GM12873 (cell line): ENCODE results near the gene DUSP1.

Experiments used
- TF ChIP-seq, protein P1 (sequence below): IDR thresholded peaks from 2 replicates; pipeline ENCODE4 v1.5.1; 2012; ENCODE audit warnings: low read depth, mild to moderate bottlenecking, moderate library complexity, low read length, control low read depth; ENCODE audit not compliant: insufficient read depth; ENCODE audit errors: missing control alignments

DUSP1 gene

DNA sequence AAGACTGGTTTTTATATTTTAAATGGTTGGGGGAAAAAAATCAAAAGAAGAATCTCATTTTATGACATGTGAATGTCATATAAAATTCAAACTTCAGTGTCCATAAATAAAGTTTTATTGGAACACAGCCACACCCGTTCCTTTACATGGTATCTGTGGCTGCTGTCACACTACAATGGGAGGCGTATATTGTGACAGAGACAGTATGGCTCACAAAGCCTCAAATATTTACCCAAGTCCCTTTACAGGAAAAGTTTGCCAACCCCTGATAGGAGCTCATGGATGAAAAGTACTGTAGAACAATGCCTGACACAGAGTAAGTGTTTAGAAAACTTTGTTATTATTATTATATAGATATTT, 5.2 kb upstream of the DUSP1 start:
- TF ChIP-seq, protein P1, sequence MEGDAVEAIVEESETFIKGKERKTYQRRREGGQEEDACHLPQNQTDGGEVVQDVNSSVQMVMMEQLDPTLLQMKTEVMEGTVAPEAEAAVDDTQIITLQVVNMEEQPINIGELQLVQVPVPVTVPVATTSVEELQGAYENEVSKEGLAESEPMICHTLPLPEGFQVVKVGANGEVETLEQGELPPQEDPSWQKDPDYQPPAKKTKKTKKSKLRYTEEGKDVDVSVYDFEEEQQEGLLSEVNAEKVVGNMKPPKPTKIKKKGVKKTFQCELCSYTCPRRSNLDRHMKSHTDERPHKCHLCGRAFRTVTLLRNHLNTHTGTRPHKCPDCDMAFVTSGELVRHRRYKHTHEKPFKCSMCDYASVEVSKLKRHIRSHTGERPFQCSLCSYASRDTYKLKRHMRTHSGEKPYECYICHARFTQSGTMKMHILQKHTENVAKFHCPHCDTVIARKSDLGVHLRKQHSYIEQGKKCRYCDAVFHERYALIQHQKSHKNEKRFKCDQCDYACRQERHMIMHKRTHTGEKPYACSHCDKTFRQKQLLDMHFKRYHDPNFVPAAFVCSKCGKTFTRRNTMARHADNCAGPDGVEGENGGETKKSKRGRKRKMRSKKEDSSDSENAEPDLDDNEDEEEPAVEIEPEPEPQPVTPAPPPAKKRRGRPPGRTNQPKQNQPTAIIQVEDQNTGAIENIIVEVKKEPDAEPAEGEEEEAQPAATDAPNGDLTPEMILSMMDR: no peak

- TF ChIP-seq, protein P1: no peak
Measured at GRCh38 chr5:172775326-172776234, 4.6 kb upstream of the DUSP1 start.

- TF ChIP-seq, protein P1: no peak
Measured at GRCh38 chr5:172774561-172775315, 3.7 kb upstream of the DUSP1 start.

DNA sequence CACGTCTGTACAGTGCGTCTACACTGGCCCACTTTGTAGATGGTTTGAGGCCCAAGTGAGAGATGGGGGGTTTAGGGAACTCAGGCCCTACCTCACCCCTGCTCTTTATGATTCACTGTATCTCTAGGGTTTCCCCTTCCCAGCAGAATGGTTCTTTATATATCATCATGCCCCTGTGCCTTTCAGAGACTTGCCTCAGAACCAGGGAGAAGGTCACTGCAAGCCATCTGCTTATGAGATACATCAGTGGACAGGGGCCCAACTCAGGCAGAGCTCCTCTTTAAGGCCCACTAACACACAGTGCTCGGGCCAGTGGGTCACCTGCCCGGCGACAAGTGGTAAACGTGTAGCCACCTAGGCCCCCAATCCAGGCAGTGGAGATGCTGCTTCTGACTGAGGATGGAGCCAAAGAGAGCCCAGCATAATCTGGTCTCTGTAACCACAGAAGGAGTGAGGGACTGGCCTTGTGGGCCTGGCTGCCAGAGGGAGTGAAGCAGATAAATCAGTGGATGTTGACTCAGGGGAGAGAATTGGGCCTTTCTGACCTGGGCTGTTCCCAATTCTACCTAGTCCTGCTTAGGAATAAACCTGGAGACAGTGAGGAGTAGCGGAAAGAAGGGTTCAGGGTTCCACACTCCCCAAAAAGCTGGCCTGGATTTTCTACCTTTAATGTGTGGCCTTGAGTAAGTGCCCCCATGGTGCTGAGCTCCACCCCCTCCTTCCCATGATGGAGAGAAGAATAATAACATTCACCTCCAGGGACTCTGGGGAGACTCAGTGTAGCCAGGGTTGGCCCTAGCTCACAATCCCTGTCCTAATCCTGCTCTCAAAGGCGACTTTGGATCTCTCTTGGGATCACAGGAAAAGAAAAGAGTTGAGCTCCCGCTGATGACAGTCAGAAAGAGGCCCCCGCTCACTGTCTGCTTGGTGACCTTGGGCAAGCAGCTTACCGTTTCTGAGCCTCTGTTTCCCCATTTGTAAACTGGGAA, 2.8 kb upstream of the DUSP1 start:
- TF ChIP-seq, protein P1: no peak

DNA sequence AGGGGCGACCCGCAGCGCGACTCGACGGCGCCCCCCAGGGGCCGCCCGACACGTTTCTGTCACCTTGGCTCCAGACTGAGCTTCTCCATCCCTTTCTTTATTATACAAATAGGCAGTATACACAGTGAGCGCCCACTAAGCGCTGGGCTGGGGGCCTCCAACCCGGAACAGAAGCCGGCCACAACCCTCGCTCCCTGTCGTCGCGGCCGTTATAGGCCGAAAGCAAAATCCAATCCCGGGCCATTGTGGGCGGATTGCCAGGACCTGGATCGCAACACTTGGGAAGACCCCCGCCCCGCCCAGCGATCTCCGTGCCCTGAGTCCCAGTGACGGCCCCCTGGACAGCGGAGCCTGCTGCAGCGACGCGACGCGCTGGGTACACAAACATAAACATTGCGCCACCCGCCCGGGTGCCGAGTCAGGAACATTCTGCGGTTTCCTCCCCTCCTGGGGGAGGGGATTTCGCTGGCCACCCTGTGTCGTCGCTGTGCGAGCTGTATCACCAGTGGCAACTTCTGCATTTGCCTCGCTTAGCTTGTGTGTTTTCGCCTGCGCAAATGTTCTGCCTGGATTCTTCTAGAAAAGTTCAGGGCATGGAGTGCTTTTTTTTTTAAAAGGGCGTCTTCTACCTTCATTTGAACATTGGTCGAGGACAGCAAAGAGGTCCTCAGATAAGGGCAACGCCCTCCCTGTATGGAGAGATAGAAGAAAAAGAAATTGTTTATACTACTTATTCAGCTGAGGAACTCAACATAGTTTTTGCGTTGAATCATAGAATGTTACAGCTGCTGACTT, 1.3 kb upstream of the DUSP1 start:
- TF ChIP-seq, protein P1: peak; percentile 96

DNA sequence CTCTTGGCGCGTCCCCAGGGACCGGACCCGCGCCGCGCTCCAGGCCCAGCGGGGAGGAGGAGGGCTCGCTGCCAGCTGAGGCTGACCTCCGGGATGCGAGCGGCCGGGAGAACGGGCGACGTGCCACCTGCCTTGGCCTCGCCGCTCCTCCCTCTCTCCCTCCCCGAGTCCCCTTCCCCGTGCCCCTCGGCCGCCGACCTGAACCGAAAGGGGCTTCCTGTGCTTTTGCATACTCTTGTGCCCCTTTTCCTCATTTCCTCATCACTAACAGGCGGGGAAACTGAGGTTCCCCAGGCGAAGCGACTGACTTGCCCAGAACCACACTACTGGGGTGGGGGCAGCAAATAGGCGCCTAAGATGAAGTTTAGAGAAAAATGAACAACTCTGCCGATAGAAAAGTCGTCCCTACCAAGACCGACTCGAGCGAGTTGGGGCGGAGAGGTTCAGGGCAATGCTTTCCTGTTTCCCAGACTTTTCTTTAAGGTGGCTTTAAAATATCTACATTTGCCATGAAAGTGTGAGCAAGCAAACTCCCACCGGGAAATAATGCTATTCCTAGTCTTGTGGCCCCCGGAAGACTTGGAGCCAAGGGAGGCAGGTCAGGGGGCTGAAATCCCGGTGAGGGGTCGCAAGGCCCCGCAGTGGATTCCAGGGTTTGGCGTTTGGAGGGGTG, 580 bp upstream of the DUSP1 start:
- TF ChIP-seq, protein P1: no peak
